Activated CD4-positive, CD25-positive, alpha-beta regulatory T cell treated with anti-CD3 and anti-CD28 coated beads, Interleukin-2, amount 50 U/mL, for 72 hours (primary cell): ENCODE data around the gene GALR3.

Experiments used
- DNase-seq: peaks from one replicate; pipeline ENCODE4 v3.0.0; 2021

GALR3 gene

DNA sequence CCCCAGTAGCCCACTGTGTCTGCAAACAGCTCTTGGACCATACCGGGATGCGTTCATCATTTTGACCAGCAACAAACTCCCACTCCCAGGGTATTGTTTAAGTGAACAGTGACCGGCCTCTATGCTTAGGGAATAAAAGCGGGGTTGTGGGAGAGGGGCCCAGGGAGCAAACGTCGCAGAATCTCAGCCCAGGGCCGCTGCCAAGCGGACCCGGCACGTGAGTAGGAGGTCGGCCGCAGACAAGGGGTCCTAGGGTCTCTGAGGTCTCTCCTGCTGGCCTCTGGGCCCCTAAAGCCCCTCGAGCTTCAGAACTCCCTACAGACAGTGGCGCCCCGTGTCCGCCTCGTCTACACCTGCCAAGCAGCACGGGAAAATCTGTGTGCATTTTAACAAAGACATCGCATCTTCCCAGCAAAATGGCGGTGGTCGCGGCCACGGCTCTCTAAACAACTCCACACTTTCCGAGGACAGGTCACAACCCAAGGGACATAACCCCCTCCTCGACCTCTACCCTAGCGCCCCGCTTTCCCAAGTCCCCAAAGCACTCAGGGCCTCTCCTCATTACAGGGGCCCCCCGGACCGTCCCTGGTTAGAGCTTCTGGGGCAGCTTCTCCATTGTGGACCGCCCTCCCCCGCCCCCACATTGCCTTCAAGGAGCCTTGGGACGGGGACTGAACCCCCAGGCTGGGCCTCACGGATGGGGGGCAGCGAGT, 19.4 kb upstream of the GALR3 start:
- no peak for DNase-seq

GRCh38 chr22:37804352-37804880, 18.8 kb upstream of the GALR3 start:
- no peak for DNase-seq

GRCh38 chr22:37804881-37805809, 18.0 kb upstream of the GALR3 start:
- peak; percentile 71 for DNase-seq

DNA sequence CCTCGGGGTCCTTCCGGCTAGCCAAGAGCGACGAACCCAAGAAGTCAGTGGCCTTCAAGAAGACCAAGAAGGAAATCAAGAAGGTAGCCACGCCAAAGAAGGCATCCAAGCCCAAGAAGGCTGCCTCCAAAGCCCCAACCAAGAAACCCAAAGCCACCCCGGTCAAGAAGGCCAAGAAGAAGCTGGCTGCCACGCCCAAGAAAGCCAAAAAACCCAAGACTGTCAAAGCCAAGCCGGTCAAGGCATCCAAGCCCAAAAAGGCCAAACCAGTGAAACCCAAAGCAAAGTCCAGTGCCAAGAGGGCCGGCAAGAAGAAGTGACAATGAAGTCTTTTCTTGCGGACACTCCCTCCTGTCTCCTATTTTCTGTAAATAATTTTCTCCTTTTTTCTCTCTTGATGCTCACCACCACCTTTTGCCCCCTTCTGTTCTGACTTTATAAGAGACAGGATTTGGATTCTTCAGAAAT, 17.3 kb upstream of the GALR3 start:
- no peak for DNase-seq

GRCh38 chr22:37806409-37807333, 16.5 kb upstream of the GALR3 start:
- DNase-seq = no peak

DNA sequence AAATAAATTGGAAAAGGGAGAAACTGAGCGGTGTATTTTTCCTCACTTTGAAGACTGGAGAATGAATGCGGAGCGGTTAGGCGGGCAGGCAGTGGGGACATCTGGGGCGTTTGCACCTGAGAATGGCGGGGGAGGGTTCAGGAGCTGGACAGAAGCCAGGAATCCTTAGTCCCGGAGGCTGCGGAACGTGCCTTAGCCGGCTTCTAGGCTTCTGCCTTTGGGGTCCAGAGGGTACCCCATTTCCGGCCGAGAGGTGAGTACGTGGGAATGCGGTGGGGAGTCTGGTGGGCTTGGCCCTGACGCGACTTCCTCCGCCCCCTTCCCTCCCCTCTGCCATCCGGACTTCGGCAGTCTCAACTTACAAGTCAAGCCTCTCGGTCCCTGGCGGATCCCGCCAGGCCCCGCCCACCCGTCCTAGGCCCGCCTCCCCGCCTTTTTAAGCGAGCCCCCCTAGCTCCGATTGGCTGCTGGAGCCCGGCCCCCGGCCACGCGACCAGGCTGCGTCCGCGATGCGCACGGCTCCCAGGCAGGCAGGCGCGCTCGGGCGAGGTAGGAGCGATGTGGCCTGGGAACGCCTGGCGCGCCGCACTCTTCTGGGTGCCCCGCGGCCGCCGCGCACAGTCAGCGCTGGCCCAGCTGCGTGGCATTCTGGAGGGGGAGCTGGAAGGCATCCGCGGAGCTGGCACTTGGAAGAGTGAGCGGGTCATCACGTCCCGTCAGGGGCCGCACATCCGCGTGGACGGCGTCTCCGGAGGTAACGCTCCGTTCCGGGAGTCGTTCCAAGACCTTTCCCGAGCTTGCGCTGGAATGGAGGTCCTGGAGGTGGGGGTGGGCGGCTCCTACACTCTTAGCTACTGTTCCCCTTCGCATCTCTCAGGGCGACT, 15.5 kb upstream of the GALR3 start, which contains the start of gene GCAT:
TSS of gene GCAT (plus strand) at position 525 of the 884 bp plus-strand sequence. CDS start at position 559, 34 bp downstream.
- peak; percentile 70 for DNase-seq

GRCh38 chr22:37808294-37808657, 14.9 kb upstream of the GALR3 start:
- DNase-seq = no peak

DNA sequence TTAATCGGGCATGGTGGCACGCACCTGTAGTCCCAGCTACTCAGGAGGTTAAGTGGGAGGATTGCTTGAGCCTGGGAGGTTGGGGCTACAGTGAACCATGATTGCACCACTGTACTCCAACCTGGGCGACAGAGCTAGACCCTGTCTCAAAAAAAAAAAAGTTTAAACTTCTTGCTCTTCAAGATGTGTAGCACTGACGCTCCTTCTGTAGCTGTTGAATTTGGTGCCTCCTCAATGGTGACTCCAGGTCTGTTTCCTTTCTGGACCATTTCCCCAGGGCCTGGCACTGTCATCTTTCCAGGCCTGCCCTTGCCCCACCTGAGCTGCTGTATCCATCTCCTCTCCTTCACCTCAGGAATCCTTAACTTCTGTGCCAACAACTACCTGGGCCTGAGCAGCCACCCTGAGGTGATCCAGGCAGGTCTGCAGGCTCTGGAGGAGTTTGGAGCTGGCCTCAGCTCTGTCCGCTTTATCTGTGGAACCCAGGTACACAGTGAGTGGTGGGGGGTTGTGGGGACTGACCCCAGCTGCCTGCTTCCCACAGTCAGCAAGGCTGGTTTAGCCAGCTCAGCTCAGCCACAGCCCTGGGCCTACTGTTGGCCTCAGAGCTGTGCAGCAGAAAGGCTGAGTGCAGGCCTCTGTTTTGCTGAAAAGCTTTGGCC, 13.4 kb upstream of the GALR3 start:
- no peak for DNase-seq

DNA sequence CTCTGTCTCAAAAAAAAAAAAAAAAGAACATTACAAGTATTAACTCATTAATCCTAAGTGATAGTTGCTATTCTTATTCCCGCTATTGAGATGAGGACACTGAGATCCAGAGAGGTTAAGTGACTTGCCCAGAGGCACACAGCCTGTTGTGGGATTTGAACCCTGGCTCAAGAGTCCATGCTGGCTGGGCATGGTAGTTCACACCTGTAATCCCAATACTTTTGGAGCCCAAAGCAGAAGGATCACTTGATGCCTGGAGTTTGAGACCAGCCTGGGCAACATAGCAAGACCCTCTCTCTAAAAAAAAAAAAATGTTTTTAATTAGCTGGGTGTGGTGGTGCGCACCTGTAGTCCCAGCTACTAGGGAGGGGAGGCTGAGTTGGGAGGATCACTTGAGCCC, 11.3 kb upstream of the GALR3 start:
- no peak for DNase-seq

- DNase-seq = no peak
Observed at GRCh38 chr22:37812869-37813678, 10.1 kb upstream of the GALR3 start.

- DNase-seq = no peak
Observed at GRCh38 chr22:37815593-37815992, 7.6 kb upstream of the GALR3 start.

- no peak for DNase-seq
Observed at GRCh38 chr22:37816543-37817180, 6.5 kb upstream of the GALR3 start.

GRCh38 chr22:37817705-37818408, 5.3 kb upstream of the GALR3 start:
- peak; percentile 92 for DNase-seq

GRCh38 chr22:37818409-37819104, 4.6 kb upstream of the GALR3 start:
- peak; percentile 63 for DNase-seq

DNA sequence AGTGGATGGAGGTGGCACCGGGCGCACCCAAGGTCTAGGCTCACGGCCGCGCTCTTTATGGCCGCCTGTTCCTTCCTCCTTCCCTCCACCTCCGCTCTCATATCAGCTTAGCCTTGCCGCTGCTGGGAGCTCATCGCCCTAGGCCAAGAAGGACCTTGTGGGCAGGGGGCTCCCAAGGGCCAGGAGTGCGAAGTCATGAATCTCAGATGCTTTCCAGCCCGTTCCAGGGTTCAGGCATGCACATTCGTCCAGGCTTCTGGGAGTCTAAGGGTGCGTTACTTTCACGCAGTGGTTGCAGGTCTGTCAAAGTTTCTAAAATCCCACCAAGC, 4.1 kb upstream of the GALR3 start:
- DNase-seq = no peak

DNA sequence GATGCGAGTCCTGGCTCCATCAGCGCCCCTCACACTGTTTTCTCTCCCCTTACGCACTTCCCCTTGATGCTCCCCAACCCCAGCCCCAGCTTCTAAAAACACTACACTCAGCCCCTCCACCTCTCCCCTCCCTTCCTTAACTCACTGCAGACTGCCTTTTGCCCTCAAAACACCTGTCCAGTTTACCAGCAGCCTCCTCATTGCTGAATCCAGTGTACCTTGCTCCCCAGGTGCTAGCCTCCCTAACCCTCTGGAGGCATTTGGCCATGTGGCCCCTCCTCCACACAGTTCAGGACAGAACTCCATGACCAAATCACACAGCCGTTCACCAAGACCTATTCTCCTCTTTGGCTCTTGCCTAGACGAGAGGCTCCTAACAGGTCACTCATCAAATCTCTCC, 2.8 kb upstream of the GALR3 start:
- DNase-seq = no peak

DNA sequence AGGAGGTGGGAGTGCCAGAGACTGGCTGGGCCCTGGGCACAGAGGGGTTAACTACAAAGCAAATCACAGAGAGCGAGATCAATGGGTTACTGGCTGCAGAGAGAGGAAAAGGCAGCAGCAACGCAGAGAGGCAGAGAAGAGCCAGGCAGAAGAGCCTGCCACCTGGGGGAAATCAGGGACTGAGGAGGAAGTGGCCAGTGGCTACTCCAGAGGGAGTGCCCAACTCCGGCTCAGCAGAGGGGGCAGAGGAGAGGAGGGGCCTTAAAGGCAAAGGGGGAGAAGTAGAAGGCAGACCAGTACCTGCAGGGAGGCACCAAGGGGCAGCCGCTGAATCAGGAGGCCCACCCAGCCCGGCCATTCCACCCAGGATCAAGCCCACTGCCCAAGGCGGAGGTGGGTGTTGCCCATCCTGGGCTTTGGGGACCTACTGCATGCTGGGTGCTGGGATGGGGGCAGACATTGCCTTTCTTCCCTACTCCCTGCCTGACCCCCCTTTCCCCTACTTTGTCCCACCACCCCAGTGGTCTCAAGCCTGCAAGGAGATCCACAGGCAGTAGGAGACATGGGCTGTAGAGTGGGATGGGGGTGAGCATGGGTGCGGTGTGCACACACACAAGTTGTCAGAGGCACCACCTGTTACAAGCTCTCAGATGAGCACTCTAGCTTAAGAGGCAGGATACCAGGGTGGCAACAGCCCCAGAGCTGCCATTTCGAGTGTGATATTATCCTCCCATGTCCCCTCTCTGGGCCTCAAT, 926 bp upstream of the GALR3 start:
- DNase-seq = no peak
